HL-60 (cell line): ENCODE measurements around the gene PSMC2.

Experiments
- GABPA ChIP-seq: IDR thresholded peaks from 2 replicates; pipeline ENCODE4 v1.6.1; 2012; ENCODE audit warnings: low read depth
- POLR2AphosphoS5 ChIP-seq: IDR thresholded peaks from 2 replicates; pipeline ENCODE4 v1.6.1; 2012; ENCODE audit warnings: low read depth
- TF ChIP-seq, protein P1 (sequence below): IDR thresholded peaks from one replicate; pipeline ENCODE4 v1.5.1; 2011; ENCODE audit warnings: low read length, control low read depth, inconsistent platforms; ENCODE audit not compliant: insufficient read depth
- TF ChIP-seq, protein P2 (sequence below): IDR thresholded peaks from 2 replicates; pipeline ENCODE4 v1.6.1; 2012; ENCODE audit warnings: low read depth; ENCODE audit not compliant: insufficient replicate concordance

DNA sequence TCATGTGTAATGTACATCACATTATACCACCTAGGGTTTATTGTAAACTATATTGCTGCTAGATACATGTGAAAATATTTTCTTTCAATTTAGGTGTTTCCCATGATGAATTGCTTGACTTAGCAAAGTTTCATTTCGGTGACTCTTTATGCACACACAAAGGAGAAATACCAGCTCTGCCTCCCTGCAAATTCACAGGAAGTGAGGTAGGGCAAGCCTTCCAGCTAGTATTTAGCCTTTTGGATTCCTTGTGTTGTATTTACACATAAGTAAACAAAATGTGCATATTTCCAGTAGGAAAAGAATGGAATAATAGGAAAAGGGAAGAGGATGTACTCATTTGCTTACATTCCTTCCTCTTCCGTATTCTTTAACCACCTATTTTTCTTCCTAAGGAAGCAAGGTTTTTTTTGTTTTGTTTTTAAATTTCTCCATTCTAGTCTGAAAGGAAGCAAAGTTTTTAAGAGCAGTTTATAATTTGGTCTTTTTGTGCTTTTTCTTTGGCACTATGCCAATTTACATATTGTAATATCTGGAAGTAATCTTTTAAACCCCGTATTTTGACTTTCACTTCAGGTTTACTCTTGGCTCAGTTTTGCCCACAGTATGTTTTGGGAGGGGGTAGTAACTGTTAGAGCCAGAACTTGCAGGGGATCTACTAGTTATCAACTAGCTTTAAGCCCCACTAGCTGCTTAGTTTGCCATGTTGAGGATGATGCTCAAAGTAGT, 39.8 kb upstream of the PSMC2 start:
- TF ChIP-seq, protein P1, sequence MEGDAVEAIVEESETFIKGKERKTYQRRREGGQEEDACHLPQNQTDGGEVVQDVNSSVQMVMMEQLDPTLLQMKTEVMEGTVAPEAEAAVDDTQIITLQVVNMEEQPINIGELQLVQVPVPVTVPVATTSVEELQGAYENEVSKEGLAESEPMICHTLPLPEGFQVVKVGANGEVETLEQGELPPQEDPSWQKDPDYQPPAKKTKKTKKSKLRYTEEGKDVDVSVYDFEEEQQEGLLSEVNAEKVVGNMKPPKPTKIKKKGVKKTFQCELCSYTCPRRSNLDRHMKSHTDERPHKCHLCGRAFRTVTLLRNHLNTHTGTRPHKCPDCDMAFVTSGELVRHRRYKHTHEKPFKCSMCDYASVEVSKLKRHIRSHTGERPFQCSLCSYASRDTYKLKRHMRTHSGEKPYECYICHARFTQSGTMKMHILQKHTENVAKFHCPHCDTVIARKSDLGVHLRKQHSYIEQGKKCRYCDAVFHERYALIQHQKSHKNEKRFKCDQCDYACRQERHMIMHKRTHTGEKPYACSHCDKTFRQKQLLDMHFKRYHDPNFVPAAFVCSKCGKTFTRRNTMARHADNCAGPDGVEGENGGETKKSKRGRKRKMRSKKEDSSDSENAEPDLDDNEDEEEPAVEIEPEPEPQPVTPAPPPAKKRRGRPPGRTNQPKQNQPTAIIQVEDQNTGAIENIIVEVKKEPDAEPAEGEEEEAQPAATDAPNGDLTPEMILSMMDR = no peak
- TF ChIP-seq POLR2AphosphoS5 (no peak), GABPA (no peak)
- TF ChIP-seq, protein P2, sequence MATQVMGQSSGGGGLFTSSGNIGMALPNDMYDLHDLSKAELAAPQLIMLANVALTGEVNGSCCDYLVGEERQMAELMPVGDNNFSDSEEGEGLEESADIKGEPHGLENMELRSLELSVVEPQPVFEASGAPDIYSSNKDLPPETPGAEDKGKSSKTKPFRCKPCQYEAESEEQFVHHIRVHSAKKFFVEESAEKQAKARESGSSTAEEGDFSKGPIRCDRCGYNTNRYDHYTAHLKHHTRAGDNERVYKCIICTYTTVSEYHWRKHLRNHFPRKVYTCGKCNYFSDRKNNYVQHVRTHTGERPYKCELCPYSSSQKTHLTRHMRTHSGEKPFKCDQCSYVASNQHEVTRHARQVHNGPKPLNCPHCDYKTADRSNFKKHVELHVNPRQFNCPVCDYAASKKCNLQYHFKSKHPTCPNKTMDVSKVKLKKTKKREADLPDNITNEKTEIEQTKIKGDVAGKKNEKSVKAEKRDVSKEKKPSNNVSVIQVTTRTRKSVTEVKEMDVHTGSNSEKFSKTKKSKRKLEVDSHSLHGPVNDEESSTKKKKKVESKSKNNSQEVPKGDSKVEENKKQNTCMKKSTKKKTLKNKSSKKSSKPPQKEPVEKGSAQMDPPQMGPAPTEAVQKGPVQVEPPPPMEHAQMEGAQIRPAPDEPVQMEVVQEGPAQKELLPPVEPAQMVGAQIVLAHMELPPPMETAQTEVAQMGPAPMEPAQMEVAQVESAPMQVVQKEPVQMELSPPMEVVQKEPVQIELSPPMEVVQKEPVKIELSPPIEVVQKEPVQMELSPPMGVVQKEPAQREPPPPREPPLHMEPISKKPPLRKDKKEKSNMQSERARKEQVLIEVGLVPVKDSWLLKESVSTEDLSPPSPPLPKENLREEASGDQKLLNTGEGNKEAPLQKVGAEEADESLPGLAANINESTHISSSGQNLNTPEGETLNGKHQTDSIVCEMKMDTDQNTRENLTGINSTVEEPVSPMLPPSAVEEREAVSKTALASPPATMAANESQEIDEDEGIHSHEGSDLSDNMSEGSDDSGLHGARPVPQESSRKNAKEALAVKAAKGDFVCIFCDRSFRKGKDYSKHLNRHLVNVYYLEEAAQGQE = no peak
